HUES6 (cell line): ENCODE data around the gene SLC20A1.

Experiments
- H3K27ac ChIP-seq: 2 replicates; pipeline ENCODE4 v1.7.0; 2013; ENCODE audit warnings: low read depth, mild to moderate bottlenecking, low read length, inconsistent platforms
- H3K27me3 ChIP-seq: 2 replicates; pipeline ENCODE4 v1.6.1; 2013; ENCODE audit warnings: low read length; ENCODE audit not compliant: control insufficient read depth, insufficient read depth
- H3K36me3 ChIP-seq: 2 replicates; pipeline ENCODE4 v1.6.1; 2013; ENCODE audit warnings: low read length; ENCODE audit not compliant: control insufficient read depth, insufficient read depth
- H3K4me1 ChIP-seq: 2 replicates; pipeline ENCODE4 v1.6.1; 2013; ENCODE audit warnings: low read length; ENCODE audit not compliant: control insufficient read depth, insufficient read depth
- H3K4me3 ChIP-seq: 2 replicates; pipeline ENCODE4 v1.5.1; 2013; ENCODE audit warnings: low read depth, low read length
- H3K9ac ChIP-seq: one replicate; pipeline ENCODE4 v1.6.1; 2013; ENCODE audit warnings: mild to moderate bottlenecking, low read length
- H3K9me3 ChIP-seq: 2 replicates; pipeline ENCODE4 v1.6.1; 2013; ENCODE audit warnings: low read depth, low read length; ENCODE audit not compliant: control insufficient read depth, insufficient read depth

SLC20A1 gene

GRCh38 chr2:112685271-112685884 lies 39.6 kb downstream of the SLC20A1 start:
- H3K27ac ChIP-seq = no peak overlapping the region

GRCh38 chr2:112686348-112687217 lies 40.8 kb downstream of the SLC20A1 start:
- Histone ChIP-seq H3K36me3 (no peaks in the 10 kb centered on the region), H3K9me3 (no peaks in the 10 kb centered on the region), H3K27me3 (no peaks in the 10 kb centered on the region), H3K9ac (no peak overlapping the region), H3K27ac (no peak overlapping the region), H3K4me1 (peaks cover 6% of the 10 kb centered on the region; the same call in 1 of the 2 replicates), H3K4me3 (no peak overlapping the region)

More at GRCh38 chr2:112685271-112685884, 39.6 kb downstream of the SLC20A1 start:
- peaks cover 6% of the 10 kb centered on the region; the same call in 1 of the 2 replicates for H3K4me1 ChIP-seq
- H3K9ac ChIP-seq = no peak overlapping the region
- H3K27me3 ChIP-seq = no peaks in the 10 kb centered on the region
- H3K9me3 ChIP-seq = no peaks in the 10 kb centered on the region
- H3K36me3 ChIP-seq = no peaks in the 10 kb centered on the region
- H3K4me3 ChIP-seq = no peak overlapping the region

DNA sequence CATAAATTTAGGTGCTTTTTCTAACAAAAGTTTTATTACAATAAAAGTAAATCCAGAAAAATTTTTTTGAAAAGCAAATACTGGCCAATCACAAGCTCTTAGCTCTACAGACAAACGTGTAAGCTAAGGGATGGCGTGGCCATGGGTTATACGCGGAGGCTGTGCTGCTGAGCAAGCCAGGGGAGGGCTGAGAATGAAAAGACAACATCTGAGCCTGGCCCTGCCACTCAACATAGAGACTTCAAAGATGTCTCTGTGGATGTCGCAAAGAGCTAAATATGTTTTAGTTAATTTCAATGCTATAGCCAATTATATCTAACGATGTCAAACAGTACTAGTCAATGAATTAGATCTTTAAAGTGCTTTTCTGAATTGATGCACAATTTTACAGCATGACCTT lies 41.8 kb downstream of the SLC20A1 start:
- Histone ChIP-seq H3K27me3 (no peaks in the 10 kb centered on the region), H3K27ac (no peak overlapping the region), H3K9ac (no peak overlapping the region)

DNA sequence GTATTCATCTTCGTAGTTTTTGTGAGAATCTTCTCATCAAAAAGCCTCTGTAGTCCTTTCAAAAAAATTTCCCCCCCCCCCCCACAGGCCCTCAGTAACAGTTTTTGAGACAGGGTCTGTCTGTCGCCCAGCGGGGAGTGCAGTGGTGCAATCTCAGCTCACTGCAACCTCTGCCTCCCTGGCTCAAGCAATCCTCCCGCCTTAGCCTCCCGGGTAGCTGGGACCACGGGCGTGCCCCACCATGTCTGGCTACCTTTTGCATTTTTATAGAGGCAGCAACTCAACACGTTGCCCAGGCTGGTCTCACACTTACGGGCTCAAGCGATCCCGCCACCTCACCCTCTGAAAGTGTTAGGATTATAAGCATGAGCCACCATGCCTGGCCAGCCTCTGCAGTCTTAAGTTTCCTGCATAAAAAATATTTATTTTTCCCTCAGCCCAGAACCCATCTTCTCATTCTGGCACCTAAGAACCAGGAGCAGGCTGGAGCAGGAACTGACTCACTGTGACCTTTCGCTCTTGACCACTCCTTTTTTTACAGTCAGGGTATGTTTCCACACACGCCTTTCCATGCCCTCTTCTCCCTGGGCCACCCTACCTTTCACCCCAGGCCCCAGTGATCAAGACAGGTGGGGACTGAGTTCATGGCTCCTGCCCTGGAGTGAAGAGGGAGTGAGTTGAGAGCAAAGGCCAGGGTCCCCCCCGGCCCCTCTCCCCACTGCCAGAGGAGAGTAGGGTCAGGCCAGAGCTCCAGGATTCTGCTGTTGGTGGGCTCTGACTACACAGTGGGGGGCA lies 42.5 kb downstream of the SLC20A1 start:
- no peak overlapping the region for H3K27ac ChIP-seq

More for the DNA sequence above, 41.8 kb downstream of the SLC20A1 start:
- H3K36me3 ChIP-seq = no peaks in the 10 kb centered on the region
- no peak overlapping the region for H3K4me3 ChIP-seq
- H3K4me1 ChIP-seq = peaks cover 14% of the 10 kb centered on the region
- H3K9me3 ChIP-seq = no peaks in the 10 kb centered on the region

GRCh38 chr2:112690853-112691401 lies 45.2 kb downstream of the SLC20A1 start:
- H3K9ac ChIP-seq = no peak overlapping the region
- no peaks in the 10 kb centered on the region for H3K27me3 ChIP-seq
- no peak overlapping the region for H3K4me3 ChIP-seq
- no peaks in the 10 kb centered on the region for H3K9me3 ChIP-seq
- H3K4me1 ChIP-seq = peaks cover 14% of the 10 kb centered on the region
- H3K36me3 ChIP-seq = no peaks in the 10 kb centered on the region
- H3K27ac ChIP-seq = no peak overlapping the region

More for the DNA sequence above, 42.5 kb downstream of the SLC20A1 start:
- Histone ChIP-seq H3K27me3 (no peaks in the 10 kb centered on the region), H3K9me3 (no peaks in the 10 kb centered on the region), H3K9ac (no peak overlapping the region), H3K4me3 (no peak overlapping the region), H3K36me3 (no peaks in the 10 kb centered on the region), H3K4me1 (peaks cover 19% of the 10 kb centered on the region)

GRCh38 chr2:112691881-112692281 lies 46.1 kb downstream of the SLC20A1 start:
- H3K27ac ChIP-seq = no peak overlapping the region
- H3K4me3 ChIP-seq = no peak overlapping the region
- no peaks in the 10 kb centered on the region for H3K9me3 ChIP-seq
- H3K27me3 ChIP-seq = no peaks in the 10 kb centered on the region
- no peaks in the 10 kb centered on the region for H3K36me3 ChIP-seq
- no peak overlapping the region for H3K9ac ChIP-seq
- H3K4me1 ChIP-seq = peaks cover 14% of the 10 kb centered on the region

DNA sequence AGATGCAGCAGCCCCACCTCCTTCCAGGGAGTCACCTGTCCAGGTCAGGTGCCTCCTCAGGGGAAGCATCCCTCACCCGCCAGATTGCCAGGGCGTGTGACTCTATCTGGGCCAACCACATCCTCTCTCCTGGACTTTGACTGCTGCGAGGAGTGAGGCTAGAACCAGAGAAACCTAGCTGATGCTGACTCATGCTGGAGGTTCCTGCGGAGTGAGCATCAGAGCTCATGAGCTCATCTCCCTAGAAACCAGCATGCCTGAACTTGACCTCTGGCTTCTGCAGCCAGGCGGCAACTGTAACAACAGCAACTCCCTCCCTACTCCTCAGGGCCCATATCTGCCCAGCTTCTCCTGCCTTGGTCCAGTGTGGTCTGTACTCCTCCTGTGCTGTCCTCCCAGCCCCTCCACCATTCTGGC lies 46.8 kb downstream of the SLC20A1 start:
- H3K36me3 ChIP-seq = no peaks in the 10 kb centered on the region
- H3K4me1 ChIP-seq = peaks cover 14% of the 10 kb centered on the region
- H3K27me3 ChIP-seq = no peaks in the 10 kb centered on the region
- no peak overlapping the region for H3K27ac ChIP-seq
- peak overlapping the region; percentile 26 for H3K9ac ChIP-seq
- H3K9me3 ChIP-seq = no peaks in the 10 kb centered on the region
- no peak overlapping the region for H3K4me3 ChIP-seq

DNA sequence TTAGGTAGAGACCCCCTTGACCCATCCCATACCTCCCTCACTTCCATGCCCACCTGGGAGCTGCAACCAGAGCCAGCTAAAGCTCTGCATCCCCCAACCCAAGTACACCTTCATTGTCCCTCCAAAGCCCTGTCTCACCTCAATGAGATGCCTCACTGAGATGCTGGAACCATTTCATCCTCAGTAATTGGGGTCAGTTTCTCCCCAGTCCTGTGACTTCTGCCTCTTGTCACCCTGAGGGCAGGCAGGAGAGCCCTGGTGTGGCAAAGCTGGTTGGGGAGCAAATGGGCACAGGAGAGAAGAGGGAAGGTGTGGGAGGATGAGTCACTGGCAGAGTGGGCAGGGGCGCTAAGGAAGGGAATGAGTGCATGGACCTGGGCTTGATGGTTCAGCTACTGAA lies 47.2 kb downstream of the SLC20A1 start:
- H3K9ac ChIP-seq = peak overlapping the region; percentile 26
- no peak overlapping the region for H3K27ac ChIP-seq
- no peaks in the 10 kb centered on the region for H3K9me3 ChIP-seq
- no peaks in the 10 kb centered on the region for H3K36me3 ChIP-seq
- H3K4me3 ChIP-seq = no peak overlapping the region
- no peaks in the 10 kb centered on the region for H3K27me3 ChIP-seq
- H3K4me1 ChIP-seq = peaks cover 14% of the 10 kb centered on the region

DNA sequence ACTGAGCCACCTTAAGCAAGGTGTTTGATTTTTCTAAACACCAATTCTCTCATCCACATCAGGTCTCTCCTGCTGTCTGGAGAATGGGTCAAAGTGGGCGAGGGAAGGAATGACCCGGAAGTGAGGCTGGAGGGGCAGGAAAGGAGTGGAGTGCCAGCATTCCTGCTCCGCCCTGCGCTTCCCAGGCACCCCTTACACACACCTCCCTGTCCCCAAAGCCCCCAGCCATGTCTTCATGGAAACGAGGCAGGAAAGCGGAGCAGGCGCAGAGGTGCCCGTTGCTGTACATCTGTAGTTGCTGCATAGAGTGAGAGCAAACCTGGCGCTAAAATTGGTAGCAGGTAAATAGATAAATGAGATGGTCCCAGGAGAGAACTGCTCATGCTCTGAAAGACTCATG lies 47.9 kb downstream of the SLC20A1 start:
- Histone ChIP-seq H3K9ac (no peak overlapping the region), H3K27me3 (no peaks in the 10 kb centered on the region), H3K9me3 (no peaks in the 10 kb centered on the region), H3K4me3 (no peak overlapping the region), H3K27ac (no peak overlapping the region), H3K4me1 (peaks cover 14% of the 10 kb centered on the region), H3K36me3 (no peaks in the 10 kb centered on the region)

DNA sequence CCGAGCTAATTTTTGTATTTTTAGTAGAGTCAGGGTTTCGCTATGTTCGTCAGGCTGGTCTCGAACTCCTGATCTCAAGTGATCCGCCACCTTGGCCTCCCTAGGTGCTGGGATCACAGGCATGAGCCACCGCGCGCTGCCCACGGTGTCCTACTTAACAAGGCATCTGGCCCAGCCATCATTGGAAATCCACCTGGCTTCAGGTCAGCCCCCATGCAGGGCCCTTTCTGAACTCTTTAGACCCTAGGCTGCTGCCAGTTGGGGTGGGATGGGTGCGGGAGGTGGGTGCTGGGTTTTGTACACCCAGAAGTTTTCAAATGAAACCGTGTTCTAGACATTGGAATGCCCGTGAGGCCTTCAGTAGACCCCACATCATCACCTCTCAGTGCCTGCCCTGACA lies 48.4 kb downstream of the SLC20A1 start:
- H3K4me1 ChIP-seq = peaks cover 14% of the 10 kb centered on the region
- H3K36me3 ChIP-seq = no peaks in the 10 kb centered on the region
- H3K27me3 ChIP-seq = no peaks in the 10 kb centered on the region
- no peaks in the 10 kb centered on the region for H3K9me3 ChIP-seq
- H3K4me3 ChIP-seq = no peak overlapping the region
- H3K27ac ChIP-seq = no peak overlapping the region
- H3K9ac ChIP-seq = no peak overlapping the region
